Mesenteric fat pad (tissue), 1 donor: ENCODE measurements around the gene MAN1C1. TPM values are rescaled to one million over a fixed set of nuclear protein-coding genes. Genes with fewer than 3 reads are reported as not detected.

Experiments used
- DNase-seq: peaks from one replicate; pipeline ENCODE4 v3.0.0-alpha.2; 2020; ENCODE audit warnings: low spot score
- total RNA-seq: library from RNA; stranded (reverse); fragmentation: NEBNext Ultra II Directional; extraction: Animal tissue kit (Norgen Biotek cat#: 25700); gene quantifications from one replicate; pipeline ENCODE4 v1.2.1, GENCODE V29; 2021
- donor health status: DM: yes; HTN: yes; CAD: no.

MAN1C1 gene
- total RNA-seq, 1 donor from 2014 or later, result 21.9 TPM

DNA sequence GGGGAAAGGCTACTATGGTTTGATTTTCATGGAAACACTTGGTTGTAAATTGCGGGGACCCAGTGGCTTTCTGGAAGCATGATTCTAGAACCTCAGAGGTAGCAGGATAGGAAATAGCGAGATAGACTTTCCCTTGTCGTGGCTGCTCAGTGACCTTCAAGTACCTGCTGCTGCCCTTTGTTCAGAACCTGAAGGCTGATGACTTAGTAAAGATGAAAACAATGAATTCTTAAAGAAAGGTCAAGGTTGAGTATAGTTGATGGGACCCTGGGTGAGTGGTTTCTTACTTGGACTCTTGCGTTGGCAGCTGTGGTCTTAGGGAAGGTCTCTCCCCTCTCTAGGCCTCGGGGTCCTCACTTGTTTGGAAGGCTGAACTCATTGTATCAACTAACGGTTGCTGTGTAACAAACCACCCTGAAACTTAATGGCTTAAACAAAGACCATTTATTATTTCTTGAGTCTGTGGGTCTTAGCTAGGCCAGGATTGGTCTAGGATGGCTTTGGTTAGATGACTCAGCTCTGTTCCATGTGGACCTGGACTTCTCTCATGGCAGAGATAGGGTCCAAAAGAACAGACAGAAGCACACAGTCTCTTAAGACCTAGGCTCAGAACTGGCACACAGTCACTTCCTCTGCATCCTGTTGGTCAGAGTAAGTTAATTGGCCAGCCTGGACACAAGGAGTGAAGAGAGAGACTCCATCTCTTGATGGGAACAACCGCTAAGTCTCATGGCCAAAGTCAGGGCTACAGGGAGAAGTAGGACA is 94.2 kb downstream of the MAN1C1 start:
- peak; percentile 9 for DNase-seq

- peak; percentile 89 for DNase-seq
Measured at GRCh38 chr1:25711555-25712298, 95.1 kb downstream of the MAN1C1 start.

GRCh38 chr1:25712299-25712970 is 95.8 kb downstream of the MAN1C1 start:
- peak; percentile 76 for DNase-seq

DNA sequence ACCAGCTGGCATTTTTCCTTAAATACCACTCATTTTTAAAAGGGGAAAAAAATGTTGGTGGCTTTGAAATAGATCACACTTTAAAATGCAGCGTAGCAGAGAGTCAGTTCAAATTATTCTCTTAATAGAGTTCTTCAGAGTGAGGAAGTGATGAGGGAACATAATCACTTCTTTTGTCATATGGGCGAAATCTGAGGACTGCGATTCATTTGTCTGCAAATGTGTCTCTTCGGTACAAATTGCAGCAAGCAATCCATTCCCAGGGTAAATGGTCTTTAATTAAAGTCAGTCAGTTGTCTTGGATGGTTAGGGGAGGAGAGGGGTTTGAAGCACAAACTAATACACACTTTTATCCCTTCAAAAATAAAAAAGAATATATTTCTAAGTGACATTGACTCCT is 97.4 kb downstream of the MAN1C1 start:
- DNase-seq, result no peak

- no peak for DNase-seq
Measured at GRCh38 chr1:25714372-25714931, 97.9 kb downstream of the MAN1C1 start.

GRCh38 chr1:25715888-25716287 is 99.3 kb downstream of the MAN1C1 start:
- peak; percentile 2 for DNase-seq

GRCh38 chr1:25716320-25716719 is 99.7 kb downstream of the MAN1C1 start:
- peak; percentile 45 for DNase-seq

- no peak for DNase-seq
Measured at GRCh38 chr1:25718732-25719131, 102.1 kb downstream of the MAN1C1 start.

DNA sequence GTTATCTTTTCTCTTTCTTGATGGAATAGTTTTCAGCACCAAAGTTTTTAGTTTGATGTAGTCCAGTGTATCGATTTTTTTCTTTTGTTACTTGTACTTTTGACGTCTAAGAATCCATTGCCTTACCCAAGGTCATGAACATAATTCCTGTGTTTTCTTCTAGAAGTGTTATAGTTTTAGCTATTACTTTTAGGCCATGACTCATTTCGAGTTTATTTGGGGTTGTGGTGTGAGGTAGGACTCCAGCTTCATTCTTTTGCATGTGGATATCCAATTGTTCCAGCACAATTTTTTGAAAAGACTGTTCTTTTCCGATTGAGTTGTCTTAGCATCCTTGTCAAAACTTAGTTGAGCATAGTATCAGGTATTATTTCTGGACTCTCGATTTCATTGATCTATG is 104.0 kb downstream of the MAN1C1 start:
- no peak for DNase-seq

DNA sequence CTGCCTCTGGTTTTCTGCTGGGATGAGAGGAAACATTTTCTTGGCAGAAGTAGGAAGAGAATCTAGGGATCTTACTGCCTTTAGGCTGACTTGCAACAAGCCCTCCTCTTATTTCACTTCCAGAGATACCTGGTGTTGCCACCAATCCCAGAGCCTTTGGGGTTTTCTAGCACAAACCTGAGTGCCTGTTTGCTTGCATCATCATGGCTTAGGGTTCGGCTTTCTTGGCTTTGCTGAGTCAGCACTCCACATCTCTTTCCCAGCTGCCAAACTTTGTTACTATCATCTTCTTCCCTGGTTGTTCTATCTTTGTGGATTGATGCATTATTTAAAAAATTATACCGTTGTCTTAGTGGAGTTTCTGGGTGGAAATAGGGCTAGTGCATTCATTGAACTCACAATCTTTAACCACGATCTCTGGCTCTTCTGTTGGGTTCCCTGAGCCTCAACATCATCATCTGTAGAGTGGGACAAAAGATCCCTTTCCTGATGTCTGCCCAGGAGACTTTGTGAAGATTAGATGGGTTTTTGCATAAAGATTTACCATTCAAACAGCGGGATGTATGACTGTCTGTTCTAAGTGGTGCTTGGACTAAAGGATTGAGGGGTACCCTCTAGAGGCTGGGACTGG is 106.8 kb downstream of the MAN1C1 start:
- DNase-seq, result no peak

GRCh38 chr1:25724201-25724600 is 107.6 kb downstream of the MAN1C1 start:
- no peak for DNase-seq

DNA sequence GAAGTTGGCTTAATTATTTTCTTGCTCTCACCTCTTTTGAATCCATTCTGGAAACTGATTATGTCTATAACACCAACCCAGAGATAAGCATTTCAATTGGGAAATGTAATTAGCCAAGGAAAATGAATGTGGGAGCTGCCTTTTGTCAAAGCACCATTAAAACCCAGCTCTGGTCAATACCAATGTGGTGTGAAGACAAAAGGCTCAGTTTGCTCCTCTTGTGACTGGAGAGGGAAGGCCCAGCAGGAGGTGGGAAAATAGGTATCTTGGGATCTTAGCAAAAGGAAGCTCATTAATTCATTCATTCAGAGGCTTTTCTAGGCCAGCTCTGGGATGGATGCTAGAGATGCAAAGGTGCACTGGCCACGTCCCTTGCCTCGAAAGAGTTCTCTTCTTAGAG is 108.4 kb downstream of the MAN1C1 start:
- no peak for DNase-seq

DNA sequence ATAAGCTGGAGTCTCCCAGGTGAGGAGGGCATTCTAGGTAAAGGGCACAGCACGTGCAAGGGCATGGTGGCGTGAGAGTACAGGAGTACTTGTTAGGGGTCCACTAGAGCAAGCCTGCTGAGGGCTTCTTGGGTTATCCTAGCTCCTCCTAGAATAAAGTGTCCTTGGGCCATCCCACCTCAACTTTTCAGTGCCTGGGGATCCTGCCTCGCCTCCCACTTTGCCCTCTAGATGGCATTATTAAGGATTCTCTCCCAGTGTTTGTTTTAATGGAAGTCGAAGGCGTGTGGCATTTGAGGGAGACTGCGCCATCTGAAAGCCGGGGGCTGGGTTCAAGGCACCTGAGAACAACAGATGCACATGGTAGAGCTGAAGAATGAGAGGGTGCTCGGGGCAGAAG is 108.9 kb downstream of the MAN1C1 start:
- no peak for DNase-seq

DNA sequence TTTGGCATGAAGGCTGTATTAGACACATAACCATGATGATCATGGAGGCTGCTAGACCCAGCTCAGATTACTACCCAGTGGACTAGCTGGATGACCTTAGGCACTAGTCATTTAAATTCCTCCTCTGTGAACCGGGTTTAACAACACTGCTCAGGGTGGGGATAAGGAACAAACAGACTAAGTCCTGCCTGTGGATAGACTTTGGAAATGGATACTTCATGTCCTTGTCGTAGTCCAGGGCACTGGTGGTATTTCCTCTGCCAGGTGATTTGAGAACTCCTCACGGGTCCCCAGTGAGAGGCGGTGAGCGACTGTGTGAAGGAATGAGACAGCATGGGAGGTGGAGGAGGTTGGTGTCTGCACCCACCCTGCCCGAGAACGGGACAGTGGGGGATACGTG is 110.5 kb downstream of the MAN1C1 start:
- no peak for DNase-seq

GRCh38 chr1:25727635-25728286 is 111.2 kb downstream of the MAN1C1 start:
- DNase-seq, result no peak

GRCh38 chr1:25728301-25728935 is 111.8 kb downstream of the MAN1C1 start:
- no peak for DNase-seq

GRCh38 chr1:25729045-25729444 is 112.5 kb downstream of the MAN1C1 start:
- DNase-seq, result no peak

GRCh38 chr1:25729790-25730644 is 113.4 kb downstream of the MAN1C1 start:
- no peak for DNase-seq

- DNase-seq, result no peak
Measured at GRCh38 chr1:25731148-25731547, 114.6 kb downstream of the MAN1C1 start.
